Stimulated activated CD4-positive, alpha-beta T cell treated with anti-CD3 and anti-CD28 coated beads, Interleukin-1b, Interleukin-23, amount 100 ng/mL, for 4 hours (primary cell): ENCODE measurements around the gene EBF3.

Source experiments
- DNase-seq, 2 donors: peaks; one replicate each; pipeline ENCODE4 v3.0.0-alpha.2; 2020; ENCODE audit warnings: low read depth in 2 of 2

Gene EBF3

GRCh38 chr10:129837909-129838582, 126.0 kb downstream of the EBF3 start:
- DNase-seq: no peak

GRCh38 chr10:129836253-129836652, 127.8 kb downstream of the EBF3 start:
- no peak for DNase-seq

GRCh38 chr10:129833994-129834739, 129.9 kb downstream of the EBF3 start:
- DNase-seq: no peak

GRCh38 chr10:129833468-129833950, 130.6 kb downstream of the EBF3 start:
- no peak for DNase-seq

GRCh38 chr10:129832573-129833467, 131.3 kb downstream of the EBF3 start:
- DNase-seq: no peak

- no peak for DNase-seq
These were observed 132.9 kb downstream of the EBF3 start for GRCh38 chr10:129831150-129831549.

GRCh38 chr10:129825826-129826225, 138.2 kb downstream of the EBF3 start:
- no peak for DNase-seq

- DNase-seq: no peak
These were observed 138.9 kb downstream of the EBF3 start for GRCh38 chr10:129825221-129825620.

- no peak for DNase-seq
These were observed 143.6 kb downstream of the EBF3 start for GRCh38 chr10:129820451-129820850.

- no peak for DNase-seq
These were observed 147.4 kb downstream of the EBF3 start for GRCh38 chr10:129816656-129817045.

GRCh38 chr10:129815898-129816655, 148.0 kb downstream of the EBF3 start:
- DNase-seq: no peak

- DNase-seq: no peak
These were observed 149.1 kb downstream of the EBF3 start for GRCh38 chr10:129814681-129815646.

- no peak for DNase-seq
These were observed 151.7 kb downstream of the EBF3 start for GRCh38 chr10:129812398-129812797.

GRCh38 chr10:129811208-129811607, 152.9 kb downstream of the EBF3 start:
- DNase-seq: no peak

GRCh38 chr10:129809841-129810240, 154.2 kb downstream of the EBF3 start:
- DNase-seq: no peak

- no peak for DNase-seq
These were observed 154.6 kb downstream of the EBF3 start for GRCh38 chr10:129809431-129809830.

GRCh38 chr10:129808092-129808983, 155.7 kb downstream of the EBF3 start:
- no peak for DNase-seq

GRCh38 chr10:129807211-129807610, 156.9 kb downstream of the EBF3 start:
- no peak for DNase-seq

GRCh38 chr10:129800796-129801340, 163.2 kb downstream of the EBF3 start:
- no peak for DNase-seq
